Non-pigmented ciliary epithelial cell (primary cell): ENCODE results near the gene SPRED1.
A peak's percentile ranks its signal among the peaks of the same experiment; 100 is the strongest.

Experiments
- DNase-seq: peaks from one replicate; pipeline ENCODE4 v3.0.0-alpha.2; 2010; ENCODE audit warnings: low read depth

Gene SPRED1

GRCh38 chr15:38283010-38283409 is 30.4 kb downstream of the SPRED1 start:
- DNase-seq, result no peak

DNA sequence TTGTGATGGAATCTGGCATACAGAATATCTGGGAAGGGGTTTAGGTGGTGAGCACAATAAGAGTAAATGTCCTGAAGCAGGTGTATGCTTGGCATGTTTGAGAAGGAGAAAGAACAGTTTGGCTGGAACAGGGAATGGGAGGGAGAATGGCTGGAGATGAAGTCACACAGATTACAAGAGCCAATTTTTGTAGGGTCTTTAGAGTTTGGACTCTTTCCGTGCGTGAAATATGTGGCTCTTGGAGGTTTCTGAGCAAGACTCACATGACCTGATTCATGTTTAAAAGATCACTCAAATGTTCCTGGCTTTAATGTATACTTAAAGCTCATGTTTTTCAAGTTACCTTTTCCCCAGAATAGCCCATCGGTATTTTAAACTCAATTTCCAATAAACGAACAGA is 32.8 kb downstream of the SPRED1 start:
- DNase-seq, result no peak

DNA sequence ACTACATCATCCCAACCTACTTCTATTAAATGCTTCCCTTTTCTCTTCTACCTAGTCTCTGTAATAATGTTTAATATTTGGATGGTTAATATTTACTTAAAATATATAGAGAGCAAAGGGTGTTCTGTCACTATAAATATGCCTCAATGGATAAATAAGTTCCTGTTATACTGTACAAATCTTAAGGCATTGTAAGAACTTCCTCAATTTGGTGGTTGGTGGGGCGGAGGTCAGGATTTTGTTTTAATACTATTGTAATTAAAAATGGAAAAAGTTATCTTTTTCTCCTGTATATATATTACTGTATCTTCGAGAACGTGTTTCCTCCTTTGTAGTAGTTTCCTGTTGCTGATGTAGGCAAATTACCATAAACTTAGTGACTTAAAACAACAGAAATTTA is 41.5 kb downstream of the SPRED1 start:
- no peak for DNase-seq

DNA sequence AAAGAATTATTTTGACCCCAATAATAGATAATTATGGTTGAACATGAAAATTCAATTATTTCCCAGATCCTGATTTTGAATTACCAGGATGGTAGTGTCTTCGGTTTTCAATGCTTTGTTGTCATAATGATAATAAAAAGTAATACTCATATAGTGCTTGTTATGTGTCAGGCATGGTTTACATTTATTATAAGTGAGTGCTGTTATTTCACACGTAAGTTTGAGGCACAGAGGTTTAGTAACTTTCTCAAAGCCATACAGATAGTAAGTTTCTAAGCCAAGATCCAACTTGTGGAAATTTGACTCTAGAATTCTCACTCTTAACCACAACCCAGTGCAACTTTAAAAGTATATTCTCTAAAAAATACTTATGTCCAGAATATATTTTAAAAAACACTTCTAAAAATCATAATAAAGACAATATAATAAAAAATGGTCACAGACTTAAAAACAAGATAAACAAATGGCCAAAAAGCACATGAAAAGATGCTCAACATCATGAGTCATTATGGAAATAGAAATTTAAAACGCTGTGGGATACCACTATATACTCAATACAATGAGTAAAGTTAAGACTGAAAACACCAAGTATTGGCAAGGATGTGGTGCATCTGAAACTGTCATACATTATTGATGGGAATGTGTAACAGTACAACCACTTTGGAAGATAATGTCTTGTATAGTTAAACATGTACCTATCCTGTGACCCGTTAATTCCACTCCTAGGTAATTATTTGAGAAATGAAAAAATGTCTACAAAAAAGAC is 45.2 kb downstream of the SPRED1 start:
- DNase-seq, result no peak

DNA sequence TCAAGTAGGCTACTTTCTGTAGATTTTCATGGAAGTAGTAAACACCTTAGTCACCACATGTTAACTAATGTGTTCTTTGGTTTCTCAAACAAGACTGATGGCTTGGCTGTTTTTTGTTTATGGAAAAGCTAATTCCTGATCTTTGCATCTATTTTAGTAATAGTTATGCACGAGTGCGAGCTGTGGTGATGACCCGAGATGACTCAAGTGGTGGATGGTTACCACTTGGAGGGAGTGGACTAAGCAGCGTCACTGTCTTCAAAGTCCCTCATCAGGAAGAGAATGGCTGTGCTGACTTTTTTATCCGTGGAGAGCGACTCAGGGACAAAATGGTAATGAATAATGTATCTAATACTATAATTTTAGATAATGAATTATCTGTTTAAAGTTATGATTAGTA is 46.6 kb downstream of the SPRED1 start:
- peak; percentile 41 for DNase-seq

DNA sequence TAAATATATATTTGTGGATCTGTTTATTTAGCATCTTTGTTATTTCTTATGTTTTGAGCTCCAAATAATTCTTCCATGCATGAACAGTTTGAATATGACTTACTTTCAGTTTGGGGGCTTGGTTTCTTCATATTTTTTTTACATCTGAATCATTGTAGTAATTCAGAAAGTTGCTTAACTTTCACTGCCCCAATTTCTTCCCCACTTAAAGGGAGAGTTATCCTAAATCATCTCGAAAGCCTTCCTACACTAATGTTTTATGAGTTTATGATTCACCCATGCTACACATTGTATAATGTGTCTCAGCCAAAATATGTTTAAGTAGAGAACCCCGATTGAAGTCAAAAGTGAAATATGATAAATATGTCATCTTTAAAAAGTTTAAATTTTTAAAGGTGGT is 47.8 kb downstream of the SPRED1 start:
- no peak for DNase-seq

DNA sequence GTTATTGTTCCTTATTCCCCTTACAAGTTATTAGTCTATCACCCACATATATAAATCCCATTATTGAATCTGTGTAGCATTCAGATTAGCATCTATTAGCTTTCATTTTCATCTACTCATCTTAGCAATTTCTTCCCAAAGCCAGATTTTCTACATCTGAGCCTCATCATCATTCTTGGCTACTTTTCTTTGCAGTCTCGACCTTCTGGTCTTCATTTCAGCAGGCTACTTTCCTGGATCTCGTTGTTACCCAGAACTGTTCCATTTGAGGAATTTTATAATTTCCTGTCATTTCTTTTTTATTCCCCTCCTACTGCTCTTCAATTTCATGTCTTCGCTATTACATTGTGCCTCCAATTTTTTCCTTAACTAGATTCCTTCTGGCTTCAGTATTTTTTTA is 51.8 kb downstream of the SPRED1 start:
- no peak for DNase-seq

- no peak for DNase-seq
These were observed 54.6 kb downstream of the SPRED1 start for GRCh38 chr15:38307251-38307650.

DNA sequence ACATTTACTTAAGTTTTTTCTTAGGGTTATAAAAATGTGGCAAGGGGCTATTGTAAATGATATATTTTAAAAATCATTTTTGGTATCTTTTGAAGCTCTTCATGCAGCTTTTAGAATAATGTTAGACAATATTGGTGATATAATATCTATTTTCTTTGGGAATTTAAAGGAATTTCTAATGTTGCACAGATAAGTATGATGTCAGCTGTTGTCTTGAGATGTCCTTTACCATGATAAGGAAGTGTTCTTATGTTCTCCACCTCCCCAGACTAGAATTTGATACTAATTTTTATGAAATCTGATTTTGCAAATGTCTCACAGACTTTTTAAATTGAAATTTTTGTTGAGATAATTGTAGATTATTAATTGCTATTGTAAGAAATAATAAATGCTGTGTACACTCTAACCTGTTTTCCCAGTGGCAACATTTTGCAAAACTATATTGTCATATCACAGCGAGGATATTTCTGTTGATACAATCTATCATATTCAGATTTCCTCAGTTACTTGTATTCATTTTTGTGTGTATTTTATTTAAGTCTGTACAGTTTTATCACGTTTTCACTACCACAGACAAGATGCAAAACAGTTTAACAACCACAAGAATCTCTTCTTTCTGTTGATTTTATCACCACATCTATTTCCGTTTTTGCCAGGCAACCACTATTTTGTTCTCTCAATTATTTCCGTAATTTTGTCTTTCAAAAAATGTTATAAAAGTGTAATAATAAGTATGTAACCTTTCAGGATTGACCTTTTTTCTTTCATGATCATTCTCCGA is 55.4 kb downstream of the SPRED1 start:
- DNase-seq, result no peak

DNA sequence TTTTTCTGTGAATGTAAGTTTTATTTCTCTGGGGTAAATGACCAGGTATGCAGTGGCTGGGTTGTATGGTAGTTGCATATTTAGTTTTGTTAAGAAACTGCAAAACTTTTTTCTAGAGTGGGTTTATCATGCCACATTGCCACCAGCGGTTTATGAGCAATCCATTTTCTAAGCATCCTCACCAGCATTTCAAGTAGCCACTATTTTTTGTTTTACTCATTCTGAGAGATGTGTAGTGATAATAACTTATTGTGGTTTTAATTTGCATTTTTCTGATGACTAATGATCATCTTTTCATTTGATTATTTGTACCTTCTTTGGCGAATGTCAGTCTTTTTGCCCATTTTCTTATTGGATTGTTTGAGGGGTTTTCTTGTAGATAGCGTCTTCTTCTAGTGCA is 56.2 kb downstream of the SPRED1 start:
- DNase-seq, result no peak

DNA sequence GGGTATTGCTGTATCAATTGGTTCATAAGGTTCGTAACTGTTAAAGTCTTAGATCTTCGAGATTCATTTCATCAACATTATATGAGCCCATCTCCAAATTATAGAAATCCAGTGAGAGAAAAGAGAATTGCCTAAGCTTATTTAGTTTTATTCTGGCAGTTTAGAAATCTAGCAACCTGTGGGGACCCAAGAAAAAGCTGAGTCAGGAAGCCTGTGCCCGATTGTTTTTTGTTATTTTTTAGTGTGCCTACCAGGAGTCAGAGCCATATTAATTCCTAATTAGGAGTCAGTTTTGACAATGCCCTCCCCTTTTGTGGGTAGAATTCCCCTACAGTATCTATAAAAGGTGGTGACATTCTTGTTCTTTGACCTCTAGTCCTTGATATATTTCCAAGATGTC is 59.6 kb downstream of the SPRED1 start:
- no peak for DNase-seq

DNA sequence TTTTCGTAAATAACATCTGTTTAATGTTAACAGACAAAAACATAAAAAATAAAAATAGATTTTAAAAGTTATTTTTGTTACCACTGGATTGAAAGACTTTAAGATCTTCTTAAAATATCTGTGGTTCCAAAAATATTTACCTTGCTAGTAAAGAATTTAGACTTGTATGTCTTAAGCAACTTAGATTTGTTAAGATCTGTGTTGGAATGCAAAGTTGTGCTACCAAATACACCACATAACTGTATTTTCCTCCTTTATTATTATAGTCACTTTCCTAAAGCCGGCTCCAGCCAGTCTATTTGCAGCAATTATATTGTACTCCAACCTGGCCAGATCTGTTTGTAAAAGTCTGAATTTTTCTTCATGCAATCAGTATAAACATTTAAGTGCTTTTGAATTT is 63.7 kb downstream of the SPRED1 start:
- DNase-seq, result no peak

GRCh38 chr15:38320181-38320580 is 67.5 kb downstream of the SPRED1 start:
- DNase-seq, result no peak

DNA sequence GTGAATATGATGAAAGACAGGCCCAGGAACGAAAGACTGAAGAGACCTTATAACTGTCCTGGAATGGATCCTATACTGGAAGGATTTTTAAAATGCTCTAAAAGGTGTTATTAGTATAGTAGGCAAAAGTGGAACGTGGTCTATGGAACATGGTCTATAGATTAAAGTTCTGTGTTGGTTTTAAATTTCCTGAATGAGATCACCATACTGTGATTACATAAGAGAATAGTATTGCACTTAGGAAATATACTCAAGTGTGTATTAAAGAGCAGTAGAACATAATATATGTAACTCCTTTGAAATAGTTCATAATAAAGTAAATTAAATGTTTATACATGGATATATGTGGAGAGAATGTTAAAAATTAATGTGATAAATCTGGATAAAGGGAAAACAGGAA is 68.2 kb downstream of the SPRED1 start:
- DNase-seq, result no peak

DNA sequence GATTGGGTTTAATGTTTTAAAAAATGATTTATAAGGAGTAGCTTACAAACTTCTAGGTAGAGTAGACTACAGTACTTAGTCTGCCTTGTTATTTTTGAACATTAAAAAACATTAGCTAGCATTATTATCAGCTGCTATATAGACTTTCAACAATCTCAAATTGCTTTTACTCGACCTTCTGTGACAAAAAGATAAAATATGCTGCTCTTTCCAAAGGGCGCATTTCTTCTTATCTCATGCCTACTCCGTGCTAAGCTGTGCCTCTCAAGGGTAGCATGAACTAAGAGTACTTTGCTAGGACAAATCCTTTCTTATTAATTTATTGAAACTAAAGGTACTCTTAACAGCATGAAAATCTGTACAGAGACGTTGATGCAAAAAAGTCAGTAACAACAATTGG is 71.3 kb downstream of the SPRED1 start:
- no peak for DNase-seq

DNA sequence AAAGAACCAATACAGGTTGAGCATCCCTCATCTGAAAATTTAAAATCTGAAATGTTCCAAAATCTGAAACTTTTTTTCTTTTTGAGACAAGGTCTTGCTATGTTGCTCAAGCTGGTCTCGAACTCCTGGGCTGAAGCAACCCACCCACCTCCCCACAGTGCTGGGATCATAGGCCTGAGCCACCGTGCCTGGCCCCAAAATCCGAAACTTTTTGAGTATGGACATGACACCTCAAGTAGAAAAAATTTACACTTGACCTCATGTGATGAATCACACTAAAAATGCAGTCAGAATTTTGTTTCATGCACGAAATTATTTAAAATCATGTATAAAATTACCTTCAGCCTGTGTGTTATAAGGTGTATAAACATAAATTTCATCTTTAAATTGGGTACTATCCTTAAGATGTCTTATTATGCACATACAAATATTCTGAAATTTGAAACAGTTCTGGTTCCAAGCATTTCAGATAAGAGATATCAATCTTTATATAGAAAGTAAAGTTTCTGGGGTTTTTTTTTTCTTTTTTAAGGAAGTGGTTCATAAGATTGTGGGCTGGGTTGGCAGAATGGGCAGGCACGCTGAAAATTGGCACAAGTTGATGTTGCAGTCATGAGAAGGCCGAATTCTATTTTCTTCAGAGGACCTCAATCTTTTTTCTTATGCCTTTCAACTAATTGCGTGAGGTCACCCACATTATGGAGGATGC is 72.5 kb downstream of the SPRED1 start:
- no peak for DNase-seq

GRCh38 chr15:38325648-38325990 is 73.0 kb downstream of the SPRED1 start:
- no peak for DNase-seq

DNA sequence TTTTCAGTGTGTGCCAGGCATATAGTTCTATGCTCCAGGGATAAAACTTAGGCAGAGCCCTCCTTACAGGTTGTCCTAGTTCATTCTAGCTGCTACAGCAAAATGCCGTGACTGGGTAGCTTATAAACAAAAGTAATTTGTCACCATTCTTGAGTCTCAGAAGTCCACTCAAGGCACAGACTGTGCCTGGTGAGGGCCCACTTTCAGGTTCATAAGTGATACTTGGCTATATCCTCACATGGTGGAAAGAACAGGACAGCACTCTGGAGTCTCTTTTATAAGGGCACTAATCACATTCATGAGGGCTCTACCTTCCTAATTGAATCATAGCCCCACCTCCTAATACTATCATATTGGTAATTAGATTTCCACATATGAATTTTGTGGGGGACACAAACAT is 80.1 kb downstream of the SPRED1 start:
- no peak for DNase-seq

DNA sequence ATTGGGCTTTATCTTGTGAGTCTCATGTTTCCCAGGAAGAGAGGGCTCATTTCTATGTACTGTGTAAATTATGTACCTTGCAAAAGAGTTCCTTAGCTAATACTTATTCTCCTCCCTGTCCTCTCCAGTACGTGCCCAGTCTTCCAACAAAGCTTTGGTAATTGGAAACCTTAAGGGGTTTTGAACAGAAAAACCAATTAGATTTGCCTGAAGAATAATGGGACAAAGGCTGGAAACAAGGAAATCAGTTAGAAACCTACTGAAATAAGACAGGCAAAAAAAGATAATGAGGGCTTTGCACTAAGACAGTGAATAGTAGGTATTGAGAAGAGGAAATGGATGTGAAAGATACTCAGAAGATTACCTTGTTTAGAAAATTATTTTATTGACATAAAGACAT is 82.5 kb downstream of the SPRED1 start:
- no peak for DNase-seq

DNA sequence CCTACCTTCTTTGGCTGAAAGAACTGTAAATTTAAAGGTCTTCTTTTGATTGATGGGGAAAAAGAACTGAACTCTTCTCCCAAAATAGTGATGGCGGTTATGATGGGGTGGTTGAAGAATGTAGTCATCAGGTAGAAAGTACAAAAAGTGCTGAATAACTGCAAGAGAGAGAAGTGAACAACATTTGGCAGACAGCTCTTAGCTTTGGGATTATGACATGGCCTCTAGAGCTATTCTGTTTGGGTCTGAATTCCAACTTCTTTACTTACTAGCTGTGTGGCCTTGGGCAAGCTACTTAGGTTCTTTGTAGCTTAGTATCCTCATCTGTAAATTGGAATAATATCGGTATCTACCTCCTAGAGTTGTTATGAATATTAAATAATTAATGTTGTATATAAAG is 91.7 kb downstream of the SPRED1 start:
- no peak for DNase-seq

- peak; percentile 19 for DNase-seq
These were observed 96.6 kb downstream of the SPRED1 start for GRCh38 chr15:38349251-38349650.

DNA sequence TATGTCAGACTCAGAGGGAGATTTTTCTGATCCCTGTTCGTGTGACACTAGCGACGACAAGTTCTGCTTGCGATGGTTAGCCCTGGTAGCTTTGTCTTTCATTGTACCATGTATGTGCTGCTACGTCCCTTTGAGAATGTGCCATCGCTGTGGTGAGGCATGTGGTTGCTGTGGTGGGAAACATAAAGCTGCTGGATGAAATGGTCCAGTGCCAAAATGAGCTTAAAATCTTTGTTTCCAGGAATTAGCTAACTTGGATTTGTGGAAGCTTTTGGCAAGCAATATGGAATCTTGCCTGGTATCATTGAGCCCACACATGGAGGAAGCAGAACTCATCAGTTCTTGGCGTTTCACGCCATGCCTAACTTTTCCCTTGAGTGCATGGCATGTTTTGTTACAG is 98.8 kb downstream of the SPRED1 start:
- no peak for DNase-seq

DNA sequence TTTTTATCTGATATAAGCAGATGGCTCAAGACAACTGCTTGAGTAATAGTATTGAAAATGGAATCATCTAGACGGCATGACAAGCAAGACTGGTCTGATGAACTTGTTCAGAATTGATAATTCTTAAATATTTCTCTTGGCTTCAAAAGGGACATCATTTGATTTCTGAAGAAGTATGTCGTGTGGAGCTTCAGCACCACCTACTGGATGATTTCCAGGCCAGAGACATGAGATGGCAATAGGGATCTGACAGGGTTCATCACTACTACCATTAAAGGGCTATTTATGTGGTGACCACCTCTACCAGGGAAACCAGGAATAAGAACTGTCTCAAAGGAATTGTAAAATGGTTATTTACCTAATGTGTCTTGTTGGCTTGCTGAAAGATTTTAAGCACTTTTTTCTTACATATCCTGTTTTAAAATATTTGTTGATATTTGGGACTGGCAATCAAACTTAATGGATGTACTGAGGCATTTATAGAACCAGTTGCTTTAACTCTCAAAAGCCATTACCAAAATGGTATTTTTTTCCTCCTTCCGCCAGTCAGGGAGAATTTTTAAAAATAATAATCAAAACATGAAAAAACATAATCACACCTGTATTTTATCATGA is 101.8 kb downstream of the SPRED1 start:
- peak; percentile 23 for DNase-seq
